Measurements from ENCODE around the gene SBF2.

The SBF2 gene

GRCh38 chr11:10293423-10294289 lies at the start of gene SBF2:
Gene SBF2 (minus strand): TSS chr11:10294219. CDS start chr11:10294069, 150 bp downstream.
- peak; percentile 81 to 83 for DNase-seq

DNA sequence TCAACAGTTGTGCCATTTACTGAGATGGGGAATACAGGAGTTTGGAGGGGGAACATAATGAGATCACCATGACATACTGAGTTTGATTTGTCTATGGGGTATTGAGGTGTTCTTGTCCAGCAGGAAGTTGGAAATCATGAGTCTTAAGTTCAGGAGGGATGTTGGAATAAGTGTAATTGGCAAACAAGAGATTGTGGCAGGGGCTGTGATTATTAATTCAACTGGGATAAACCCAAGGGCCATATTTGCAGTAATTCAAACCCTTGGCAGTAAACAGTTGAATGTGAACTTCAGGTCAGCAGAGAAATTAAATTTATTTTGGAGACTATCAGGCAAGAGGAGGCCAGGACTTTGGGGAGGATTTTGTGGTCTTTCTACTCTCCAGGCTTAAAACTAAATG lies 44.3 kb upstream of the SBF2 start:
- no peak for DNase-seq

GRCh38 chr11:10333490-10333889 lies 39.5 kb upstream of the SBF2 start:
- DNase-seq = no peak

- DNase-seq = no peak
Measured at GRCh38 chr11:10331548-10332289, 37.7 kb upstream of the SBF2 start.

- DNase-seq = no peak
Measured at GRCh38 chr11:10329935-10330334, 35.9 kb upstream of the SBF2 start.

DNA sequence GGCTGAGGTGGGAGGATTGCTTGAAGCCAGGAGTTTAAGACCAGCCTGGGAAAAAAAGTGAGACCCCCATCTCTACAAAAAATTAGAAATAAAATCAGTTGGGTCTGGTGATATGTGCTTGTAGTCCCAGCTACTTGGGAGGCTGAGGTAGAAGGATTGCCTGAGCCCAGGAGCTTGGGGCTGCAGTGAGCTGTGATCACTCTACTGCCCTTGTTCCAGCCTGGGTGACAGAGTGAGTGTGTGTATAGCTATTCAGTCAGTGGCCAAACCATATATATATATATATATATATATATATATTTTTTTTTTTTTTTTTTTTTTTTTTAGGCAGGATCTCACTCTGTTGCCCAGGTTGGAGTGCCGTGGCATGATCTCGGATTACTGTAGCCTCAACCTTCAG lies 35.3 kb upstream of the SBF2 start:
- no peak for DNase-seq

DNA sequence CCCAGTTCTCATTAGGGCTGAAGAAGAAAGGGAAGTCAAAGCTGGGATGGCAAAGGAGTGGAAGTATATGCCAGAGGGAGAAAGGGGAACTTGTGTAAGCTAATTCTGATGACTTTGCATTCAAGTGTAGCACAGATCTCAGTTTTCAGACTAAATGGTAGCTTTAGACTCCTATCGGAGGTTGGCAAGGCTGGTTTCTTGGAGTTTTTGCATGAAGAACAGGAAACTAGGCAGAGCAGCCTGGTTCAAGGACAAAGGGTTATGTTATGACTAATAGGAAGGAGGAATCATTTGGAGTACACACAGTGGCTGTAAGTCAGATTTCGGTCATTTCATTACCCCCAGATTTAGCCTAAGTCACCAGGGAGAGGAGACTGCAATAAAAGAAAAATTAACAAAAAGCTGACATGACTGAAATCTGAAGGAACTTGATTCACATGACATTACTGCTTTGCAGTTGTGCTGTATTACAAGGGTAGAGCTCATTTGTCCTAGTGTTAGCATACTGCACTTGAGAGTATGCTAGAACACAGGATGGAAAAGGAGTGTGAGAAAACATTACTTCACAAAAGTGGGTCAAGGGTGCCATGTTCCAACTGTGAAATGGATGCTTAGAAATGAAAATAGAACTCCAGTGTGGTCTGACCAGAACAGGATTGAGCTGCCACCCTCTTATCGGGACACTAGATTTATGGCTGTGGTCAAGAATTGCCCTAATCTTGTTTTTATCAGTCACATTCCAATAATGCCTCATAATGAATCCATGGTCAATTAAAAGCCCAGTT lies 34.5 kb upstream of the SBF2 start:
- DNase-seq = no peak

DNA sequence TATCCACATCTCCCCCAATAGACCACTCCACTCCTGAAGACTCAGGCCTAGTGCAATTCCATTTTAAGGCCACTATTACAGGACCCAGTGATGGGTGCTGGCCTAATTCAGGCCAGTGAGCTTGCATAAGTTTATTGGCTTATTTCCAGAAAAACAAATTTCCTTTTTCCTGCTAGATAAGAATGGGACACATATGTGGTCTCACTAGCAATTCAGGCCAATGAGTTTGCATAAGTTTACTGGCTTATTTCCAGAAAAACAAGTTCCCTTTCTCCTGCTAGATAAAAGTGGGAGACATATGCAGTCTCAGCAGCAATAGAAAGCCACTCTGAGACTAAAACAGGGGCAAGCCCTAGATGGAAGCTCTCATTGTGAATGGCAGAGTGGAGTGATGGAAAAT lies 33.2 kb upstream of the SBF2 start:
- no peak for DNase-seq

GRCh38 chr11:10326012-10326964 lies 32.3 kb upstream of the SBF2 start:
- DNase-seq = no peak

DNA sequence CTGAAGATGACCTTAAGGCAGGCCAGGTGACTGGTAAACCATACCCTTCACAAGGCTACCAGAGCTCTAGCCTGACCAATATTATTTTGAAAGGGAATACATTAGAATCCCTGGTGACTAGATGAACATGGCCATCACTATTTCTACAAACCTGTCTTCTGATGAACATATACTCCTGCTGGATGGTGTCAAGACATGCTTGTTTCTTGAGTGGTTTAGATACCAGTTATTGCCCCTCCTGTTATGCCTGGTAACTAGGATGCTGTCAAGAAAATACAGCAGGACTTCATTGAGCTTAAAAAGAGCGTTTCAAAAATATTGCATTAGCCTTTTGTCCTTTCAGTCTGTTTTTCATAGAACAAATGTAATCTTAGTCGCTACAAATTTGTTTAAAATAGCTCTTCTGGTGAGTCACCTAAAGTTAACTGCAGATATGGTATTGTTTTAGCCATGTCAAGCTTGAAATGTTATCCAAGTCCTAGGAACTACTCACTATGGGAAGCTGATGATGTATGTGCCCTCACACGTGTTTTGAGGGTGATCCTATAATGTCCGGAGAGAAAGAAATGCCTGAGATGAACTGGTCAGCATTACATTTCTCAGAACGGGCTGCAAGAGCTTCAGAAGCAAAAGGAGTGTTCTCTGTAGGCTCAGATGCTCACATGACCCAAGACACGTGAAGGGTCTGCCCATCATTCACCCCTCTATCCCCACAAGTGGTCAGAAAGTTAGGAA lies 31.4 kb upstream of the SBF2 start:
- DNase-seq = no peak

GRCh38 chr11:10324474-10324873 lies 30.5 kb upstream of the SBF2 start:
- no peak for DNase-seq

DNA sequence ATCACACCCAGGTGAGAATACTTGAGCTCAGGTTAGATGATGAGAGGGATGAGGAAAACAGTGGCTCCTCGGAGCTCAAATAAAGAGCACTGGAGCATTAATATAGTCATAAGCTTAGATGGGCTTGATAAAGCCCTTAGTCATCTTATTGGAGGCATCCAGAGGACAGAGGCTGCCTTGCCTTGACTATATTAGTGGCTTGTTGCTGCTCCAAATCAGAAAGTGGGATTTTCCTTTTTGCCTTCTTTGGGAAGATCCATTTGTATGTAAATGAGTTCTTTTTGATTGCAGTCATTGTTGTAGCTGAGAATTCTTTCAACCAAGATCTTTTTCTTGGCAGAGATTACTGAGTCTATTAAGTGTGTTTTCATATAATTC lies 29.8 kb upstream of the SBF2 start:
- no peak for DNase-seq

- peak; percentile 17 to 18 for DNase-seq
Measured at GRCh38 chr11:10322830-10323792, 29.1 kb upstream of the SBF2 start.

DNA sequence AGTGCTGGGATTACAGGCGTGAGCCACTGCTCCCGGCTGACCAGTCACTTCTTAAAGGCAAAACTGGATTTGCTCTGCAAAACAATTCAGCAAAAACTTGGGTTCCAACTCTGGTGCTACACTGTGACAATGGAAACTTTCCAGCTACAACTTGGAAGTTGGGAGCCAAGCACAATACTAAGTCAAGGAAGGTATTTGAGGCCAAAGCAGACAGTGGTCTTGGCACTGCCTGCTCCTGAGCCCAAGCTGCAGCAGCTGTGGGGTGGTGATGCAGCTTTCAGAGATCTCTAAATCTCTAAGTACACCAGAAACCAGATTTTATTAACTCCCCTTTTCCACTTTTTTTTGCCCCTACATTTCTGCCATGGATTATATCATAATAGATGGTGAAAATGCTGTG lies 28.4 kb upstream of the SBF2 start:
- no peak for DNase-seq

DNA sequence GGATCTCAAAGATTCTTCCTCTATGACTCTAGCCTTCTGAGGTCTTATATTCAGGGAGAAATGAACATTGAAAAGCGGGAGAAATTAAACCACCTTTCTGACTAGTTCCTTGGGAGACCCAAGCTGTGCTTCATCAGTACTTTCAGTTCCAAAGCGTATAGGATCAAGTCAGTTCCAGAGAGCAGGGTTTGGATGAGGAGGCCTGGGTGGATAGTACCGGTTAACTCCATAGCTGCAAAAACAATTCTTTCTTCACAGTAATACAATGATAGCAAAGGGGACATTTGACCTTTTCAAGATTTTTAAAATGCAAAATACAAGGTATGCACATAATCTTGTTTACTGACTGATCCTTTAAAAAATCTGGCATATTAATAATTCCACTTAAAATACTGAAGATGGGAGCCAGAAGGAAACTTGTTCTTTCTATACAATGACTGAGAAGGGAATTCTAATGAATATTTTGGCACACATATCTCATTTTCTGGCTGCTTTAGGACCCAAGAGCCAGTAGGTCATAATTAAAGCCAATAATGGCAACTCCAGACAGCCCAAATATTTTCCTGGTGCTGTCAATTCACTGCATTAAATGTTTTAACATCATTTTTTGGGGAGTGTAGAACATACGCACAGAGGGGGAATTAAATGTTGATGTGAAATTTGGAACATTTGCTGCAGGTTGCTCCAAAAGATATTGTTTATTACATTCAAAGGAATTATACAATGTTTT lies 26.9 kb upstream of the SBF2 start:
- DNase-seq = no peak

GRCh38 chr11:10319702-10320558 lies 25.9 kb upstream of the SBF2 start:
- DNase-seq = no peak

- DNase-seq = no peak
Measured at GRCh38 chr11:10318527-10318802, 24.4 kb upstream of the SBF2 start.

DNA sequence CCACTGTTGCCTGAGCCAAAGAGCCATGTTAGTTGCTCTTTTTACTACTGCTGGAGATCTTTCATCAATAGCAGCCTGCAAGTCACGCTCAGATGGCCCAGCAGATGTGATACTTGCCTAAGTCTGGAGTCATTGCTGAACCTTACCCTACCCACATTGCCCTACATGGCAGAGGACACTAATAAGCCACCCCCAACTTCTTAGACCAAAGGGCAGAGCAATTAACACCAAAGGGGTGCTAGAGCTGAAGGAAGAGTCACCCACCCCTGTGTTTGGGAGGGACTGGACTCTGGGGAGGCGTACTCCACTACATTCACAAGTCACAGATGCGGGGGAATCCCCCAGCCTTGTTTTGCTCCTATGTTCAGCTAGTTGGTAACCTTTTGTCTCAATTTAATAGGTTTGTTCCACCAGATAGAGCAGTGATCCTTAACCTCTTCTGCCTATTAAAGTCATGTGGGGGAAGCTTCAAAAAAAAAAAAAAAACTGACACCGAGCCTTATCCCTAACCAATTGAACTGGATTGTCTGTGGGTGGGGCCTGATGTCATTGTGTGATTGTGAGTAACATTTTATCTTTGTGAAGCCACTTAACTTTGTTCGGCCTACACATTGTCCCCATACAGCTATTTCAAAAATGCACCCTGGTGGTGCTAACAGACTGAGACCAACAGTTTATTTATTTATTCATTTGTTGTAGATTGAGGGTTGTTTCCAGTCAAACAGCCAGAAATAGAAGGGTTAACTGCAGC lies 23.9 kb upstream of the SBF2 start:
- no peak for DNase-seq

All from NCI-H1930 (cell line).